OCI-LY1 (cell line): Measurements from ENCODE around the gene FAM53A.

ENCODE experiments used
- EZH2 ChIP-seq: fragments of 200-600 bp; sonication (generic), shearing (Covaris generic); IDR thresholded peaks from 2 replicates; pipeline ENCODE4 v1.8.0; 2017; ENCODE audit warnings: borderline replicate concordance, mixed run types, mild to moderate bottlenecking, antibody characterized with exemption, low read length, moderate library complexity, mixed read lengths
- TF ChIP-seq, protein P1 (sequence below): fragments of 200-600 bp; sonication (generic), shearing (Covaris generic); IDR thresholded peaks from 2 replicates; pipeline ENCODE4 v1.5.1; 2017; ENCODE audit warnings: mild to moderate bottlenecking, antibody characterized with exemption, low read length, moderate library complexity, mixed read lengths

DNA sequence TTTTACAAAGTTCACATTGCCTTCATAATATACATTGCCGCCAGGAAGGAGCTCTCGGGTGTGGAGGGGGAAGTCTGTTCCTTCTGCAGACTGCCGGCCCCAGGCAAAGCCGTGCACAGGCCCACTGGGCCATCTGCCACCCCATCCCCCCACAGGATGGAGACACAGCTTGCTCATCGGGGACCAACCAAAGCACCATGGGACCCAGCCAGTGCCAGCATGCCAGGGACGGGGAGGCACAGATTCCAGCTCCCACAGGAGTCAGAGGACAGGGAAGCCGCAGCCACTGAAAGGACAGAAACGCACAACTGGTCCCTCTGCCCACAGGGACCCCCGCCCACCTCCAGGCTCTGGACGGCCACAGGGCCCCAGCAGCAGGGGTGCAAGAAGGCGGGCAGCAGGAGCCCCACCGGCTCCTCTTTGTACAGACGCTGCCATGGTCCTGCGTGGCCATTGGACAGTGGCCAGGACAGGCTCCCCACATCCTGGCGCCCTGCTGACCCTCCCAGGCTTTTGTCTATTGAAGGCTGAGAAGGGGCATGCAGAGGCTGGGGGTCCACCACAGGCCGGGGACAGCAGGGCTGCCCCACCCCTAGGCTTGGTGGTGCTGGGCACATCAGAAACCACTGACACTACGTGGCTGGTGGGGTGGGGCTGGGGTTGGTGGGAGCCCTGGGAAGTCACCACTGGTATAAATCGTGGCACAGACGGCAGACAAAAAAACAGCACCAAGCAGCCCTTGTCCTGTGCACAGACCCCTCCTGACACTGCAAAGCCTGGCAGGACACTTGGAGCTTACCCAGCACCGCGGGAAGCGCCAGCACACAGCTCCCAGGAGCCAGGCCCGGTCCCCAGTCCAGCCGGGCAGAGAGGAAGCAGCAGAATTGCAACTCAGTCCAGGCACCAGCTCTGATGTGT, 89.0 kb downstream of the FAM53A start:
- TF ChIP-seq EZH2, result no peak
- TF ChIP-seq, protein P1, sequence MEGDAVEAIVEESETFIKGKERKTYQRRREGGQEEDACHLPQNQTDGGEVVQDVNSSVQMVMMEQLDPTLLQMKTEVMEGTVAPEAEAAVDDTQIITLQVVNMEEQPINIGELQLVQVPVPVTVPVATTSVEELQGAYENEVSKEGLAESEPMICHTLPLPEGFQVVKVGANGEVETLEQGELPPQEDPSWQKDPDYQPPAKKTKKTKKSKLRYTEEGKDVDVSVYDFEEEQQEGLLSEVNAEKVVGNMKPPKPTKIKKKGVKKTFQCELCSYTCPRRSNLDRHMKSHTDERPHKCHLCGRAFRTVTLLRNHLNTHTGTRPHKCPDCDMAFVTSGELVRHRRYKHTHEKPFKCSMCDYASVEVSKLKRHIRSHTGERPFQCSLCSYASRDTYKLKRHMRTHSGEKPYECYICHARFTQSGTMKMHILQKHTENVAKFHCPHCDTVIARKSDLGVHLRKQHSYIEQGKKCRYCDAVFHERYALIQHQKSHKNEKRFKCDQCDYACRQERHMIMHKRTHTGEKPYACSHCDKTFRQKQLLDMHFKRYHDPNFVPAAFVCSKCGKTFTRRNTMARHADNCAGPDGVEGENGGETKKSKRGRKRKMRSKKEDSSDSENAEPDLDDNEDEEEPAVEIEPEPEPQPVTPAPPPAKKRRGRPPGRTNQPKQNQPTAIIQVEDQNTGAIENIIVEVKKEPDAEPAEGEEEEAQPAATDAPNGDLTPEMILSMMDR, result no peak
